GM18517 (cell line): ENCODE results near the gene WLS.

ENCODE experiments used
- ATAC-seq: cut with Tn5 transposase; IDR thresholded peaks from one replicate; pipeline ENCODE4 v1.9.1; 2021; ENCODE audit warnings: mild to moderate bottlenecking, moderate library complexity; ENCODE audit not compliant: unreplicated experiment

Gene WLS

DNA sequence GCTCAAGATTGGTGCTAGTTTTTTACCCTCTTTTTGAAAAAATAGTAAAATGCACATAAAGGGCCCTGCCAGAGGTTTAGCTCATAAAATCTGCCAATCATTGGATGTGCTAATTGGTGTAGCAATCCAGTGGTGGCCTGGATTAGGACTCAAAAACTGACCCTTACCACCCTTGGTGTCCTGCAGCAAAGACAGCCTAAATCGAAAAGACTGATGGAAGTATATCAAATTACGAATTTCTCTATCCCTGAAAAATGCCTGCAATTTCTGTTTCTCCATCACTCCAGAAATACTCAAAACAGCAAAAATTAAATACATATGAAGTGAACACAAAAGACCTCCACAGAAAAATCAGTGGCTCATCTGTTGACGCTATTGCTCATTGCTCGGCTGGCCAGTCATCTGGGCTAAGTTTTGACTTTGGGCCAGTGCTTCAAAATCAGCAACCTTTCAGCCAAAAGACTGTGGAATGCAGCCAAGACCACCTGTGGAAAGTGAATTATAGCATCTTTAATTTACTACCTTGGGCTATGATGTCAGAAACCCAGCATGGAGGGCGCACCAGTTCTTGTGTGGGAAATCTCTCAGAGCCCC lies 30.0 kb downstream of the WLS start:
- no peak for ATAC-seq

DNA sequence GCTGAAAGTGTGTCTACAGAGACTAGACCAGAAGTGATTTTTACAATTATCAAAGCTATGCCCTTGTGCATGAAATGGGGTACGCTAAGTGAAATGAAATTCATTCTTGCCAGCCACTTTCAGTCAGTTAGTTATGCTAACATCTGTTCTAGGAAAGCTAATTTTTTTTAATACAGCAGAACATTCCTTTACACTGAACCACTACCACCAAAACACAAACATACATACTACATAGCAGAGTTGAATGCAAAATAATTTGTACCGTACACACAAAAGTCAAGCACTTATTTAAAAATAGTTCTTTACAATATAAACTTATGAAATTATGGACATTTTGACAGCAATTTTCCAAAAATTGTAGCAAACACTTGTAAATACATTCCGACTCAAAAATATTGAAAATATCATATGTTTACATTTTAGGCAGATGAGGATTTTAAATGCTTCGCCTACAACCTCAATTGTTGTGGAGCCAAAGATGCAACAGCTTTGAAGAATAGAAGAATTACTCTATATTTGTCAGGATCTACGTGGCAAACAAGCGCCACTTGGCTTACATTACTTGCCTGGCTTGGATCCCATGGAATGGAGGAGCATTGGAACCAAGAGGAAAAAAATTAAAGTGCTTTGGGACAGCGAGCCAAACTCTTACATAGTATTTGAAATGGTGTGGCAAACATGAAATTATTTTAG lies 30.6 kb downstream of the WLS start:
- ATAC-seq = no peak

DNA sequence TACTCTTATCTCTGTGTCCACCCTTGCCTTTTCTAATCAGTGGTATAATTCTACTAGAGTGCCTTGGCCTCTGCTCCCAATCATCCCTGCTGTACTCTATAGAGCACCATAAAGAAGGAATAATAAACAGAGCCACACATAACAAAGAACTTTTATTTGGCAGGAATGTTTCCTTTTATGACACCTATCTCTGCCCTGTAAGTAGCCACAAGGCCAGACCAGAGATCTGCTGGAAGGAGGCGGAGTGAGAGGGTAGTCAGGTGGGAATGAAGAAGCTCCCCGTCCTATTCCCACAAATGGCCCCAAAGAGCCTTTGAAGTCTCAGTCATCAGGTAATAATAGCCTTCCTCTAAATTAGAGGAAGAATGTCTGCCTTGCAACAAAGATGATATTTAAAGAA lies 32.7 kb downstream of the WLS start:
- ATAC-seq = no peak

GRCh38 chr1:68198752-68199151 lies 33.6 kb downstream of the WLS start:
- ATAC-seq = no peak

DNA sequence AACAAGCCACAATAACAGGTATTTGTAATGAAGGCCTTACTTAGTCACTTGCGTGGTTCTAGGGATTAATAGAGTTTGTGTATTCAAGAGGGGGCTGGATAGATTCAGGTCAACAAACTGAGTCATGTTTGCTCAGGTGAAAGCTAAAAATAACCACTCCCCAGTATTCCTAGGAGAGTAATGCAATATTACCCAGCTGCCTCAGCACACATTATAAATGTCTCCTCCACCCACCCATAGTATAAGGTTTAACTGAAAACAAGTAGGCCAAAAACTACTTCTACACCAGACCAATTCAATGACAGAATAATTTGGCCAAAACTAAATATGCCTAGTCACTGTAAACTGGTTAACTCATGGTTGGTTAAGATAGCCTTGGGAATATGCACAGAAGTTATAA lies 34.4 kb downstream of the WLS start:
- no peak for ATAC-seq

GRCh38 chr1:68197461-68197860 lies 34.9 kb downstream of the WLS start:
- no peak for ATAC-seq

DNA sequence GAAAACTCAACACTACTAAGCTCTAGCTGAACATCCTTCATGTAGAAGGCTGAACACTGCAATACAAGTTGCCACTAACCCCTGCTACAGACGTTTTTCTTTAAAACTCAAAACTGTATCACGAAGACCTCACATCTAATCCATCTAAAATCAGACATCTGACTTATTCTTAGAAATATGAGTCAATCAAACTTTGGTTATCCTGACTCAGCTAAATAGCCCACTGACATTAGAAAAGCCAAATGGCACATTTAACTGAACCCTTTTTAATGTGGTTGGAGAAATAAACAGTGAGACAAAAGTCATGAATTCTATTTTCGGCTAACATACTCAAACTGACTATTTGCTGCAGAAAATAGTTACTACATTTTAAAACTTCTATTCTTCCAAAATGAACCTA lies 35.6 kb downstream of the WLS start:
- no peak for ATAC-seq

GRCh38 chr1:68191717-68192116 lies 40.6 kb downstream of the WLS start:
- no peak for ATAC-seq

GRCh38 chr1:68188644-68189340 lies 43.5 kb downstream of the WLS start:
- ATAC-seq = no peak

DNA sequence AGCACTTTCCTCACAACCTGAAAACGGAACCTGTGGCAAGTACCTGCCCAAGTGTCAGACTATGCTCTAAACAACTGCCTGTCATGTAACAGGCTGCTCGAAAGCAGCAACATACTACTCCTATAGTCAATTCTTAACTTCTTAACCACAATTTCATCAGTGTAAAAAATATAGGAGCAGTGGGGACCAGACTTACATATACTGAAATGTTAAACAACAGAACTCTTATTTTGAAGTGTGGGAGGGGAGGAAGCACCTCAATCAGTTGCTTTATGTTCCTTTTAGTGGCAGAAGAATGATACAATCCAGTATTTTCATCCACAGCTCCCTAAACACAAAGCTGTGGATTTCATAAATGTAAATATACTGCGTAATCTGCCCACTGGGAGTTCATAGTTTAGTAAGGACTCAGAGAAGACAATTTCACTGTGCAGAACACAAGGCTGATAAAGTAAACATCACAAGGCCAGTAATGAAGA lies 44.2 kb downstream of the WLS start:
- no peak for ATAC-seq

DNA sequence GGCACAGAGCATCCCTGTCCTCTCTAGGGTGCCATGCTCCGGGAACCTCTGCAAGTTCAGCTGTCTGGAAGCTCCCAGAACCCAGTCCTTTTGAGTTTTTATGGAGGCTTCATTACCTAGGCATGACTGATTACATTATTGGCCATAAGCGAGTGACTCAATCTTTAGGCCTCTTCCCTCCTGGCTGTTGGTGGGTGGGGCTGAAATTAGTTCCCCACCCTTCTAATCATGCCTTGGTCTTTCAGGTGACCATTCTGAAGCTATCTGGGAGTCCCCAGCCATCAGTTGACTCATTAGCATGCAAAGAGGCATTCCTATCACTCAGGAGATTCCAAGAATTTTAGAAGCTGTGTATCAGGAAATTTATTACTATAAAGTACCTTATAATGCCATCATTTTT lies 46.6 kb downstream of the WLS start:
- ATAC-seq = no peak

DNA sequence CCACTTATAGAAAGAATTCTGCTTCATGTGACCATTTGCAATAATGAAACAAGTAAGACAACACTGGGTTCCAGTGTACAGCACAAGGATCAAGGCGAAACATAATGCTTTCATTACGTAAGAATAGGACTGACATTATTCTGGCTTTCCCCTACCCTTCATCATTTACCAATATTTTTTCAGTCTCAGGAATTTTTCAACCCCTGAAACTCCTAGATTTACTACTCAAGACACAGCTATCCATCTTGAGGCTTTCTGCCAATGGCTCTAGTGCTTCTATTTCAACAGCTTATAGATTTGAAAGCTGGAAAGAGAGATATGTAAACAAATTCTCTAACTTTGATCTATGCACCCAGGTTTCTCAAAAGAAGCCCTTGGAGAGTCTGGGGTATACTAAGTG lies 48.4 kb downstream of the WLS start:
- no peak for ATAC-seq

DNA sequence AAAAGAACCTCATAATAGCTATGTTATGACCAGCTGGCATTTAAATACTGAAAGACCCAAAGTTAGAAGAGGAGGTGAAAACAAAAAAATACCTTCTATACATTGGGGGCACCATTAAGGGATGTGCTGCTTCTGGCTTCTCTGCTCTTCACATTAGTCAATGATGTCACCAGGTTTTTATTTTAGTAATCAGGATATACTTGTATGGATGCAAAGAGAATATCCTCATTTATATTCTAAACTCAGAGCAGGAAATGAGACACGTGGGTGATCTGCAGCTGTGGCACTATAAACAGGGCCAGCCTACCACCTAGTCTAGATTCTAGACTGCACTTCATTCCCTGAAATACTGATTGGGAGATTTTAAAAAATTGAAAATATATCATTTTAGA lies 51.2 kb downstream of the WLS start:
- ATAC-seq = peak; percentile 23

DNA sequence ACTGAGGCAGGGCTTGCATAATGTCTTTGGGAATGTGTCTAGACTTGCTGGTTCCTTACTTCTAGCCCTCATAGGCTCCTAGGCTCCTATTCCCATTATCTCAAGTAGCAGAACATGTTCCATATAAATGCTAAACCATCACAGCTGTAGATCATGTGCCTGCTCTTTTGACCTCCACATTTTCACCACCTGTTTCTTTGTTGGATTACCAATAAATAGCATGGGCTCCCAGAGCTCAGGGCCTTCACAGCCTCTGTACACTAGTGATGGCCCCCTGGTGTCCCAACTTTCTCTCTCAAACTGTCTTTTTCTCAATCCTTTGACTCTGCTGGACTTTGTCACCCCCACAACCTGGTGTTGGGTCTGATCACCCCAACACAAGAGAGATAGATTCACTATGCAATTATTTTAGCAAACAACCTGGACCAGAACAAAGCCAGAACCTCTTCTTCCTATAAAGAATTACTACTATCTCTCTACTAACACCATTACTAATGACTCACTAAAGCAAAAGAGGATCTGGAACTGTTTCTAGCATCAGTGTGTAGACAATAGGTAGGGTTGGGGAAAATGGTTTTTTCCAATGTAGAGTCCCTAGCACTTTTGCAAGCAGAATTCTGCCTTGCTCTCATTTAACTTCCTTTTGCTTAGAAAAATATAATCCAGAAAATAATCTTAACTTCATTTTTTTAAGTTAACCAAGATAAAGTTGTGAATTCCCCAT lies 51.7 kb downstream of the WLS start:
- ATAC-seq = peak; percentile 48

- ATAC-seq = peak; percentile 51
Measured at GRCh38 chr1:68178821-68179490, 53.4 kb downstream of the WLS start.

GRCh38 chr1:68175621-68176398 lies 56.5 kb downstream of the WLS start:
- ATAC-seq = no peak

DNA sequence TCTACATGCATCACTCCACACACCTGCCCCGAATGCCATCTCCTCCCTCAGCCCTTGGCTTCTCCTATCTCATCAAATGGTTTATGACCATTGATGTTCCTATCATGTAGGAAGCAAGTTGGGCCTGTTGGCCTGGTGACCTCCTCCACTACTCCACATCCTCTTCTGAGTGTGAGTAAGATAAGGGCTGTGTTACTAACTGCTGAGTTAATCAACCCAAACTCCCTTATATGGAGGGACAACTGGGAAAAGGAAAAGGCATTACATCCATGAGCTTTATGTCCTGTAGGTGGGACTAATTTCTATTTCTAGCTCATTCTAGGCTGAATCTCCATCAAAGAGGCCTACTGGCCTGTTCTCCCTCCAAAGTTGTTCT lies 57.6 kb downstream of the WLS start:
- ATAC-seq = no peak

DNA sequence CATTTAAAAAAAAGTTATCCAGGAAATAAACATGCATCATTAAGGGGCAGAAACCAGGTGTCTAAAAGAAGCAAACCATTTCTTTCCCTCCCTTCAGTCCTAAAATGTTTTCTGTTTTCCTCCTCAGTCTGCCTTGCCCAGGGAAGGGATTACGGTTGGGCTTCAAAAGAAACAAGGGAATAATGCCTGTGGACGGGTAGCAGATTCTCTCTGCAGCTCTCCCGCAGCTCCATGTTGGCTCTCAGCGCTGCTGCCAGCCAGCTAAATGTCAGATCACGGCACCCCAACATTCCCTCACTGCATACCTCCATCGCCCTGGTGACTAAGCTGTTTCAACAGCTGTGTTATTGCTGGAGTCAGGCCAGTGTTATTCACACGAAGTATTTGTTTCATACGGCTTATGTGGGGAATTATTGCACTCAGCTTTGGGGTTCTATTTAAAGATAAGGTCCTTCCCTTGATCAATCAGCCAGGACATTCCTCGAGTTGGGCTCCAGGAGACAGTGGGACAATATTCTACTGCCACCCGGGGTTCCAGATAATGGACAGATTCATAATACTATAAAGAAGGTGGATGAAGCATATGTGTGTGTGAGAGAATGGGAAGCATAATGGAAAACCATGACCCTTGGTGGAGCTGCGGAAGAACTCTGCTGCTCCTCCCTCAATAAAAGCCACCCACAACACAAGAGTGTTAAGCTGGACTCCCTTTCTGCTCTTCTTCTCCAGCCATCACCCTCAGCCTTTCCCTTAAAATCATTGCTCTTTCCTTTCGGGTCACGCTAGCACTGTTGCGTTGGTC lies 58.2 kb downstream of the WLS start:
- no peak for ATAC-seq

DNA sequence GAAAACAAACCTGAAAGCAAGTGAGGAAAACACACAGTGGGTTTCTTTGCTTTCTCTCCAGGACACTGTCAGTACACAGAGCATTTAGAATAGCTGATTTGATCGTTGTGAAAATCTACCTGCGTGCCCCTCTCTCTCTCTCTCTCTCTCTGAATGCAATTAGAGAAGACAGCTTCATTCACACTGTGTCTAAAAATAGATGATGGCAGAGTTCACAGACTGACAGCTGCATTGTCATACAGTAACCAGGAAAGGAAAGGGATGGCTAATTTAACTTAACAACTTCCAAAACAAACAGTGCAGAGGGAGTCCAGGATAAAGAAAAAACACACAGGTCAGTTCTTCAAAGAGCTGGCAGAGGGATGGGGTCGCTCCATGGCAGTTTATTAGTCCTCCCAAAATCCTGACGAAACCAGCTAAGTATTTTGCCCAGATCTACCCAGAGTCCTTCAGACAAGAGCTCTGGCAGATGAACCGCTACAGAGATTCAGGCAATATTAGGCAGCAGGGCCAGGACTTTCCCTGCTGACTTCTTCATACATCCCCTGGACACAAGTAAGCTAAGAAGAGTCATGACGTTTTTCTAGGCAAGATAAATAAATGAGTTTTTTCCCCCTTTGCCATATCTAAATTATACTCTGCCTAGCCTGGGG lies 58.9 kb downstream of the WLS start:
- no peak for ATAC-seq
